ENCODE results near the gene PNCK.

The PNCK gene

DNA sequence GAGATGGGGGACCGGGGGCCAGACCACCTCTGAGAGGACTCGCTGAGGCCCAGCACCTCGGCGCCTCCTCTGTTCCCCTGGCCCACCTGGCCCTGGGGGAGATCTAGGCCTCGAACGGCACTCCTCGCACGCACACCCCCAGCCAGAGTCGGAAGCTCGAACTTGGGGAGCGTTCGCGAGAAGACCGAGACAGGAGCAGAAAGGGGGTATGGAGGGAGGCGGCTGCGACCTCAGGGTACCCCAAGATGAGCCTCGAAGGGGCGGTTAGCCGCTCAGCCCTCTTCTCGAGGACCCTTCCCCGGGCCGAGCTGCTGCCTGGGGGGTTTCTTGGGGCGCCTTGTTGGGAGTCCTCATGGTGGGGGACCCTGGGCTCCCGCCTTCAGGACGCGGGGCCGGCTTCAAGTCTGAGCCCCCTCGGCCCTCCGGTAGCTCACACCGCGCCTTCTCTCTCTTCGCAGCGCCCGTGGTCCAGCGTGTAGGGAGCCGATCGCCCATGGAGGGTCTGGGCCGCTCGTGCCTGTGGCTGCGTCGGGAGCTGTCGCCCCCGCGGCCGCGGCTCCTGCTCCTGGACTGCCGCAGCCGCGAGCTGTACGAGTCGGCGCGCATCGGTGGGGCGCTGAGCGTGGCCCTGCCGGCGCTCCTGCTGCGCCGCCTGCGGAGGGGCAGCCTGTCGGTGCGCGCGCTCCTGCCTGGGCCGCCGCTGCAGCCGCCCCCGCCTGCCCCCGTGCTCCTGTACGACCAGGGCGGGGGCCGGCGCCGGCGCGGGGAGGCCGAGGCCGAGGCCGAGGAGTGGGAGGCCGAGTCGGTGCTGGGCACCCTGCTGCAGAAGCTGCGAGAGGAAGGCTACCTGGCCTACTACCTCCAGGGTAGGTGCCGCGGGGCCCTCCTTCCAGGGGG, 25.9 kb downstream of the PNCK start:
- no peak for DNase-seq
- in situ Hi-C loops (cut with HindIII; ENCODE audit: low pct_ligation_motif_present, low pct_unique_long_range_greater_than_20kb, low sequenced_read_pairs), result no loop called here

DNA sequence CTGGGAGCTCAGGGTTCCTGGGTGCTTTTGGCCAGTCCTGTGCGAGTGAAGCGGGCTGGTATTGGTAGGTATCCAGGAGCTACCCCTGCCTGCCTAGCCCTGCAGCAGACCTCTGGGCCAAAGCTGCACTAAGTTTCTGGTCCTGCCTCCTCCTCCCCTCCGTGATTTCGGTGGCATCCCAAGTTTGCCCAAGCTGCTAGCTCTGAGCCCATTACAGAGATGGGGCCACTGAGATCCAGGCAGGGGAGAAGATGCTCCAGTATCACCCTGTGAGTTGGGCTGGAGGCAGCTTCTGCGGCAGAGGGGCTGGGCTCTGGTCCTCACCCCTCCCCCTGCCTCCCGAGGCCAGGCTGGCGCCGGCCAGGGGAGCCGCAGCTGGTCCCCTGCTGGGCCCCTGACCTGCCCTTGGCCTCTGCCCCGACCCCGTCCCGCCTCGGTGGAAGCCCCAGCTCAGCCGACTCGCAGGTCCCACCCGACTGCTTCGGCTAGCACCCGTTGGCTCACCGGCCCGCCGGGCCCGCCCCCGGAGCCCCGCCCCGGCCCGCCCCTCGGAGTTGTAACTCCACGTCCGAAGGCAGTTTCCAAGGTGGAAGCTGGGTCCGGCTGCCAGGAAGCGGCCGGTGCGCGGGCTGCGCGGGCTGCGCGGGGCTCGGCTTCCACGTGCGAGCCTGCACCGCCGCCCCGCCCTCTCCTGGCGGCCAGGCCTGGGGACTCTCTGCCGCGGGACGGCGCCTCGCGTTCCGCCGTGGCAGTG, 26.8 kb downstream of the PNCK start, which contains the start of gene DUSP9:
DUSP9 (plus strand) TSS at position 584 of the 754 bp plus-strand sequence. CDS start 751 bp downstream, outside the sequence.
- in situ Hi-C loops (cut with HindIII; ENCODE audit: low pct_ligation_motif_present, low pct_unique_long_range_greater_than_20kb, low sequenced_read_pairs), result no loop called here
- peak; percentile 57 for DNase-seq

DNA sequence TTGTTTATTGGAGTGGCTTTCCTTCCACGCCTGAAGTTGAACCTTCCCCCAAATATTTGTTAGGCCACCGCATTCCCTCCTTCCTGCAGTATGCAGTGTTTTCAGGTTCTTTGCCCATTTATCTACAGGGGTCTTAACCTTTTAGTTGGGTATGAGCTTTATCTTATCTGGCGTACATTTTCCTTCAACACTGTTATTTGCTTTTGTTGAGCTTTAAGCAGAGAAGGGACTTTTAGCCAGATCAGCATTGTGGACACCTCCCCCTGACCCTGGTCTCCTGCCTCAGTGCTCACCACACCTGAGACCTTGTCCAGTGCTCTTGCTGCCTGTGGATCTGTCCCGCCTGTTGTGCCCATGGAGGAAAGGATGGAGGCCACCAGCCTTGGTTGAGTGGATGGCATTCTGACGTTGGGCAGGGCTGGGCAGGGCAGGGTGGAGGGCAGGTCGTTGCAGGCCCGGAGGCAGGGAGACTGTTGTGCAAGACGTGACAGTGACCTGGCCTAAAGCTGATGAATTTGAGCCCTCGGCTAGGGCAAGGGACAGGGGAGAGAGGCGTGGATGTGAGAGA, 27.6 kb downstream of the PNCK start:
- in situ Hi-C loops (cut with HindIII; ENCODE audit: low pct_ligation_motif_present, low pct_unique_long_range_greater_than_20kb, low sequenced_read_pairs), result no loop called here

DNA sequence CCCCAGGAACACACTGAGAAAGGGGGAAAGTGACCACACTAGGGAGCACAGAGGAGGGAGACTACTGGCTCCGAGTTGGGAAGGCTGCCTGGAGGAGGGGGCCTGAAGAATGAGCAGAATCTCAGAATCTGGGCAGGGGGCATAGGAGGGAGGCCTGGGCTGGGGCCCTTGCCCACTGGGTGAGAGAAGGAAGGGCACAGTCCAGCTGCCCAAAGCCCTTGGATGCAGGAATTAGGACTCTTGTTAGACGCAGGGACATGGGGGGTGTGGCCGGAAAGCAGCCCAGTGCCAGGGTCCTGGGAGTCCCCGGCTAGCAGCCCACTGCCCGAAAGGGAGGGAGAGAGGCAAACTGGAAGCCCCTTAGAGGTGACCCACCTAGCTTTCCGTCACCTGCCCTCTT, 28.5 kb downstream of the PNCK start:
- DNase-seq, result no peak
- in situ Hi-C loops (cut with HindIII; ENCODE audit: low pct_ligation_motif_present, low pct_unique_long_range_greater_than_20kb, low sequenced_read_pairs), result no loop called here

More for the DNA sequence above, 27.6 kb downstream of the PNCK start:
- no peak for DNase-seq

DNA sequence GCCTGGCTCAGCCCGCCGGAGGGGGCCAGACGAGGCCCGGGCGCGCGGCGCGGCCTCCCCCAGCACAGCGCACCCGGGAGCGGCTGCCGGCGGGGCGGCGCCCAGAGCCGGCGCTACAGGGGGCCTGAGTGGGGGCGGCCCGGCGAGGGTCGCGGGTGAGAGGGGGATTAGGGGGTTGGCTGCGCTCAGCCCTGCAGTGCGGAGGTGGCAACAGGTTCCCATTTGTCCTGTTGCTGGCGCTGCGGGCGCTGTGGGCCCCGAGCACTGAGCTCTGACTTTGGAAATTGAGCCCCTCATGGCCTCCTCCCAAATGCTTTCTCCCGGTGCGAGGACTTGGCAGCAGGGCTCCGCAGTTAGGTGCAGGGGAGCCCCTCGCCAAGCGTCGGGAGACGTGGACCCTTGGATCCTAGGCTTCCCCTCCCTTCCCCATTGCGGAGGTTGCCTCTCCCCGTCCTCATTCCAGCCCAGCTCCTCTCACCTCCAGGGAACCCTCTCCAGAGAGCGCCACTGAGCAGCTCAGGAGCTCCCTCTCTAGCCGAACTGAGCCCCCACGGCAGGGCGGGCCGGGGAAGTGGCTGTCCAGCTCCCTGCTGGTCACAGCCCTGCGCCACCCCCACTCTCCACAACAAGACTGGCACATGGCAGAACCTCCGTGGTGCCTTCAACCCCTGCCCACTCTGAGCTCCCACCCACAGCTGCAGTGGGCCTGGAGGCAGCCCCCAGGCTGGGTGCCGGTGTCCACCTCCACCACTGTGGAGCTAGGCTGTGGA, 29.1 kb downstream of the PNCK start:
- DNase-seq, result no peak
- in situ Hi-C loops (cut with HindIII; ENCODE audit: low pct_ligation_motif_present, low pct_unique_long_range_greater_than_20kb, low sequenced_read_pairs), result no loop called here

DNA sequence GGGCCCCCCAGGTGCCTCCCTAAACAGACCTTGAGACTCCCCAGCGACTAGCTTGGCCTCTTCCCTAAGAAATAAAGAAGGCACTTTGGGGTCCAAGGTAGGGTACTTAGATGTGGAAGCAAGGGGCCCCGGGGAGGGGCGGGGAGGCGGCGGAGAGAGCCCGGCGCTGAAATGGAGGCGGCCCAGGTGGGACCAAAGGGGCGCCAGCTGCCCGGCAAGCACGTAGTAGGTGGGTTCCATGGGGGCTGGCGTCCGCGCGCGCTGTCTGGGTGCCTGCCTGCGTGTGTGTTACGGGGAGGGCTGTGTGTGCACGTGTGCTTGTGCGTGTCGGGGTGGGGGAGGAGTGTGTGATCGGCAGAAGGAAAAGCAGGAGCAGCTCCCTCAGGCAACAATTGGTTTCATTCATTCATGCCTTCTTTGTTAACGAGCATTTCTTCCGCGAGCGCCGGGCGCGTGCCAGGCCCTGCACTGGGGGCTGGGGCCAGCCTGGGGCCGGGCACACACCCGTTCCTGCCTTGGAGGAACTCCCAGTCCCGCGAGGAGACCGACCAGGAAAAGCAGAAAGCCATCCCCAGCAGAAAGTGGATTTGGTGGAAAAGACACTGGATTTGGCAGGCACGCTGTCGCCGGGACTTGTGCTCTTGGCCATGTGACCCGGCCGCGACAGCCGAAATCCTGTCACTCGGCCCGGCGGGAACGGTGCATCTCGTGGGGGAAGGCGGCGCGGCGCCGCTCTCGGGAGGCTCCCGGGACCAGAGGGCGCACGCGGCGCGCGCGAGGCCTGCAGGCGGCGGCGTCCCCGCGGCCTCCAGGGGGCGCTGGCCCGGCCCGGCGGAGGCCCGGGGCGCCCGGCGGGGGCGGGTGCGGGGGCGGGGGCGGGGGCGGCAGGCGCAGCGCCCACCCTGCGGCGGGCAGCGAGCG, 29.9 kb downstream of the PNCK start:
- peak; percentile 8 for DNase-seq
- in situ Hi-C loops (cut with HindIII; ENCODE audit: low pct_ligation_motif_present, low pct_unique_long_range_greater_than_20kb, low sequenced_read_pairs), result no loop called here

DNA sequence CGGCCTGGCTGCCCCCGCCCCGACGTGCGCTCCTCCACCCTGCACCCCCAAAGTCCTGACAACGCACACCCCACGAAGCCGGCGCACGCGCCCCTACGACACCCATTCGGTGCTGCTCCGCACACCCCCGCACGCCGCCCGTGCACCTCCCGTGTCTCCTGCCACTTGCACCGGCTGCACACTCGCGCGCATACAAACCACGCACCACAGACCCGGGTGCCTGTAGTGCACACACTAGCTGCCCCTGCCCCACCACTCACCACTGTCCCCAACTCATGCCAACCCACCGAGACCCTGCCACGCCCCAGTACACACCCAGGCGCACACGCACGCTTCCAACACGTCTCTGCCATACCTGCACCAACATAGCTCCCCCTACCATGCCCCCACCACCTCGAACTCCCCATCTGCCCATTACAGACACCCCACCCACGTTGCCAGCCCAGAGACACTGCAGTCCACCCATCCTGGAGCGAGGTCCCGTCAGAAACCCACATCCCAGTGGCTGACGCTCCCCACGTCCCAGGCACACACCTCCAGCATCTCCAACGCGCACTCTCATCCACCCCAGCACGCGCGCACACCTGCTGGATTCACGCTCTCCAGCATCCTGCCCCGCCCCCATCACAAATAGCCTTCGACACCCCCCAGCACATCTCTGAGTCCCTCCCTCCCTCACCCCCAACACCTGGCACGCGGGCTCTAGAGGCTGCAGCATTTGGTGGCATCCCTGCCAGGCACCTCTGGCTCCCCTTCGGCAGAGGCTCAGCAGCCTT, 30.8 kb downstream of the PNCK start:
- in situ Hi-C loops (cut with HindIII; ENCODE audit: low pct_ligation_motif_present, low pct_unique_long_range_greater_than_20kb, low sequenced_read_pairs), result no loop called here
- DNase-seq, result no peak

DNA sequence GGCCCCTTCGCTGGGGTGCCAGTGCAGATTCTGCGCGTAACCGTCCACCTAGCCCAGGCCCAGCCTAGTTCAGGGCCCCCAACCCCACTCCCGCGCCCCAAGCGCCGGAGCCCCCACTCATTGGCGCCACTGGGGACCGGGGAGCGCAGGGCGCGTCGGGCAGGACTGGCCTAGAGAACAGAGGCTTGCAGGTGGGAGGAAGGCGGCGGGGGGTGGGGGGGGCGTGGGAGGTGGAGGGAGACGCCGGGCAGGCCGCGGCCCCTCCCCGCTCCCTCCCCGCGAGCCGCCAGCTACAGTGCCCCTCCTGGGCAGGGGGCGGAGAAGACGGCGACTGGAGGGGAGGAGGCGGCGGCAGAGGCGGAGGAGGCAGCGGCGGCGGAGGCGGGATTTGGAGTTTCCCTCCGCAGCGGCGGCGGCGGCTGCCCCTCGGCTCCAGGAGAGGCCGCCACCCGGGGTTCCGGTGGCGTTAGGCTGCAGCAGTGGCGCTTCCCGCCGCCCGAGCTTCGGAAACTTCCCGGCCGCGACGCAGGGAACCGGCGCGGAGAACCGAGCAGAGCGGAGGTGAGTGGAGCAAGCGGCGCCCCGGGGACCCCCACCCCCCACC, 31.5 kb downstream of the PNCK start:
- in situ Hi-C loops (cut with HindIII; ENCODE audit: low pct_ligation_motif_present, low pct_unique_long_range_greater_than_20kb, low sequenced_read_pairs), result no loop called here
- DNase-seq, result no peak

DNA sequence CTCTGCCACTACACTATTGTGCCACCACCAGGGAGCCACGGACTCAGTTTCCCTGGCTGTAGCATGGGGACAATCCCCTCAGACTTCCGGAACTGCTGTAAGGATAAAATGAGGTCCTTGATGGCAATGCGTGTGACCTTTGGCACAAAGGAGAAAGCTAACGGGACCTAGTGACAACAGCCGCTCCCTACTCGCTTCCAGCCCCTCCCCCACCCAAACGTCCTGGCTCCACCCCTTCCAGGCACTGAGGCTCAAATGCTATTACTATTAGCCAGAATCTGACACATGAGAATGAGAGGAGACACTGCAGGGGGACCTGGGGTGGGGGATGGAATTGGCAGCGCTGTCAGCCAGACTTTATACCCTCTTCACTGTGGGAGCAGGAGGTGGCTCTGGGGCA, 32.0 kb downstream of the PNCK start:
- in situ Hi-C loops (cut with HindIII; ENCODE audit: low pct_ligation_motif_present, low pct_unique_long_range_greater_than_20kb, low sequenced_read_pairs), result no loop called here
- DNase-seq, result no peak

DNA sequence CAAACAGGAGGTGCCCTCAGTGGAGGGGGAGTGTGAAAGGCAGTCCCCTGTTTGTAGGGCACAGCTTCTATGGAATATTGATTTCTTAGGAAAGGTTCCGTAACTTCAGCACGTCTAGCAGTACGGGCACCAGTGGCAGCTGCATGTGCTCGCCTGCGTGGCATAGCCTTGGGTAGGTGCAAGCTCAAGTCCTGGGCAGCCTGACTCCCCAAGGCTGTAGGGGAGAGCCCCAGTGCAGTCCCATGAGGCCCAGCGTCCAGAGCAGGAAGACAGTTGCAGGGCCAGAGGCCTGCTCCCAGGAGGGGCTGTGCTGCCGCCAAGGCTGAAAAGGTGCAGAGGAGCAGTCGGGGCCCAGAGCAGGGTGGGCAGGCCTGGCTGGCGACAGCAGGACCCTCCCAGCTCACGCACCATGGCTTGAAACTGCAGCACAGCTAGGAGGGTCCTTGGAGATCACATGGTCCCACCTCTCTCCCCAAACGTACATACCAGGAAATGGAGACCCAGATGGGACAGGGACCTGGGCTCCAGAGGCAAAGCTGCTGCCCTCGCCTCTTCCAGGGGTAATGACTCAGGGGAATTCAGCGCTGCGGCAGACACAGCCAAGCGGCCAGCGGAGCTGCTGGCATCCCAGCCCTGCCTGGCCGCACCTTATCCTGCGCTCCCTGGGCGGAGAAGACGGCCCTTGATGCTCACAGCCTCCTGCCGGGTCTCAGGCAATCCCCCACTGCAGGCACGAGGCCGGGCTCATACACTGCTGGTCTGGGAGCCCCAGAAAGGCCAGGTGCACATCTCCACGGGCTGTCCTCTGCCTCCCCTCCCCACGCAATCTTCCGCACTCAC, 32.7 kb downstream of the PNCK start:
- no peak for DNase-seq
- in situ Hi-C loops (cut with HindIII; ENCODE audit: low pct_ligation_motif_present, low pct_unique_long_range_greater_than_20kb, low sequenced_read_pairs), result no loop called here

DNA sequence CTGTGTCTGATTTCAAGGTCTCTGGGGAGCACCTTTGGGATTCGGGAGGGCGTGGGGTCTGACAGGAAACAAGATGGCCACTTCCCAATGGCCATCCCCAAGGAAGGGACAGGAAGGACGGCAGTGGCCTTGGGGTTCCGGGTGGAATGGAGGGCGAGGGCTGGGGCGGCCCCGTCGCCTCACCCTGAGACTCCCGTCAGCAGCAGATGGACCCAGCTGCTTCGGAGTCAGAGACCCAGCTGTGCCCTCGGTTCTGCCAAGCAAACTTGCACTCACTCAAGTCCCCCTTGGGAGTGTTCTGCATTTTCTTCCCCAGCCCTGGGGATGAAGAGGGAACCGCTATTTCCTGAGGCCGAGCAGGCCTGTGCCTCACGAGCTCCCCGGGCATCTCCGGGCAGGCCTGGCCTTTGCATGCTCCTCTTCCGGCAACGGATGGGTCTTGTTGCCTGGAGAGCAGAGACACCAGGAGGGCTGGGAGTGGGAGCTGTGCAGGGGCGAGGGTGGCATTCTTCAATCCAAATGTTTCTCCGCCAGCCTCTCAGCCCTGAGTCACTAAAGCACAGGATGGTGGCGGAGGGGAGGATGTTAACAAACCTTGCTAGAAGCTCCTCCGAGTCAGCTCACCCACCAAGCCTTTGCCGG, 33.4 kb downstream of the PNCK start:
- in situ Hi-C loops (cut with HindIII; ENCODE audit: low pct_ligation_motif_present, low pct_unique_long_range_greater_than_20kb, low sequenced_read_pairs), result no loop called here

DNA sequence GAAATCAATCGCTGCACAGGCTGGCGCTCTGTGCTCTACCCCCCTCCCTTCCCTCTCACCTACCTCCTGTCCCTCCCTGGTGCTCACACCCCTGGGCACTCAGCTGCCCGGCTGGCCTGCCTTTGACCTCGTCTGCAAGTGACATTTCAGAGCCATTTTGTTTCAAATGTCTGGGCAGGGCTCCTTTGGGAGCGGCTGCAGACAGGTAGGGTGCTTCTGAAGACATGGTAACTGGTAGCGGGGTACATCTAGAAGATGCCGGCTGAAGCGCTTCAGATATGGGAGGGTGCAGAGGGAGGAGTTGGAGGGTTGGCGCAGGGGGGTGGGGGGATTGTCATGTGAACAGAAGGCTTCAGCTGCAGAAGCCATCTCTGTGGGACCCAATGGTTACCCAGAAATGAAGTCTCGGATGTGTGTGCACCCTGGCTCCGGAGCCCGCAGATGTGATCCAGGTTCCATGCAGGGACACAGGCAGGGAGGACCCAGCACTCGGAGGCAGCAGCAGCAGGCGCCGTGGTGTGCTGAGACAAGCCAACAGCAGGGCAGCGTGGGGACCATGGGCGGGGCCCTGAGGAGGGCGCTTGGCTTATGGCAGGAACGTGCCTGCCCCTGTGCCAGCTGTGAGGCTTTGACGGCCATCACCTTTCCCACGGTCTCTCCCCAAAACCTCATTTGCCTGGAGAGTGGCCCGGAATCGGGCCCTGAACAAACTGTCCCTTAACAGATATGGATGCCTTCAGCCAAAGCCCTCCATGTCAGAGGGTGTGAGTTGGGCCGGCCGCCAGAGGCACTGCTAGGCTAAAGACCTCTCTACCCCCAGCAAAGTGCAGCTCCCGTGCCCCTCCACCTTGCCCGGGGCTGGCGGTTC, 34.2 kb downstream of the PNCK start:
- no peak for DNase-seq
- in situ Hi-C loops (cut with HindIII; ENCODE audit: low pct_ligation_motif_present, low pct_unique_long_range_greater_than_20kb, low sequenced_read_pairs), result no loop called here

More for the DNA sequence above, 33.4 kb downstream of the PNCK start:
- DNase-seq, result no peak

DNA sequence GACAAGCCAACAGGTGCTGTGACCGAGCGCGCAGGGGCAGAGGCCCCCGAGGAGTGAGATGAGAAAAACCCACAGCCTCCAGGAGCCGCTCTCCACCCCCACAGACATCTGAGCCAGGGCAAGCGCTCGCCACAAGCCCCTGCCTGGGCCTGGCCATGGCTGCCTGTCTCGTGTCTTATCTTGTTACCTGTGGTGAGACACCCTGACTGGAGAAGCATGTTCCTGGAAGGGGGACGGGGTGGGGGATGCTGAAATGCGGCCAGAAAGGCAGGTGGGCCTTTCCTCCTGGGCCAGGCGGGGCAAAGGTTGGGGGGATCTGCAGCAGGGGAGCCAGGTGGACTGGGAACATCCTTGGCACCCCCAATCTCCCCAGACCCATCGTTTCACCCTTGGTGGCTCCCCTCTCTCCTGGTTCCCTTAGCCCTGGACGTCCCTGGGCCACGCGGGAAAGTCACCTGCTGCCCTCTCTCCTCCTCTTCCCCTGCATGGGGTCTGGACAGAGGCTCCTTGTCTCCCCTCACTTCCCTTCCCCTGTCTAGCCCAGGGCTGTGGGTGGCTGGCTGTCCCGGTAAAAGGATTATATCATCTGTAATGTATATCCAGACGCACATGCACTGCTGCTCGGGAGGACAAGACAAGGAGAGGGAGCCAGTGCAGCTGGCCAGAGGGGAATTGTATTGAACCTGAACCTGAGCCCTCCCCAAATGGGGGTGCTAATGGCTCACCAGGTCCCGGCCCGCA, 35.0 kb downstream of the PNCK start:
- DNase-seq, result no peak
- in situ Hi-C loops (cut with HindIII; ENCODE audit: low pct_ligation_motif_present, low pct_unique_long_range_greater_than_20kb, low sequenced_read_pairs), result no loop called here

DNA sequence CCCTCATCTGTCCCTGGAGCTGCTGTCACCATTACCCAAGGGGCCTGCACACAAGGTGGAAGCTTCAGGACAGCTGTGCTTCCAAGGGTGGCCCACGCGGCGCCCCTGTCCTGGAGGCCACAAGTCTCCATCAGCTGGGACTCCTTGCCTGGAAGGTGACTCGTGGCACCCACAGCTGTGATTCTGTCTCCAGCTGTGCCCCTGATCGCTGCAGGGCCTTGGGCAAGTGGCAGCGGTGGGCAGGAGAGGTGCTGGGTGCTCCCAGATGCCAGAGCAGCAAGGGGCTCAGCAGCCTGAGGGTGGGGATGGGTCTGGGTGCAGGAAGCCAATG, 35.6 kb downstream of the PNCK start:
- no peak for DNase-seq
- in situ Hi-C loops (cut with HindIII; ENCODE audit: low pct_ligation_motif_present, low pct_unique_long_range_greater_than_20kb, low sequenced_read_pairs), result no loop called here
